Uterus (tissue), 4 donors: Measurements from ENCODE around the gene SUFU. TPM values are rescaled to one million over a fixed set of nuclear protein-coding genes. Genes with fewer than 3 reads are reported as not detected.
A peak's percentile ranks its signal among the peaks of the same experiment; 100 is the strongest.

Experiments used
- DNase-seq, 2 donors: peaks; one replicate each; pipeline ENCODE4 v3.0.0-alpha.2; 2019 to 2020
- H3K27ac ChIP-seq, 2 donors: fragments of 200-600 bp; sonication (generic); 1 replicate in 1 of 2; 2 replicates in 1 of 2; pipeline ENCODE4 v1.5.1; 2016 to 2018
- H3K27me3 ChIP-seq, 2 donors: fragments of 200-600 bp; sonication (generic); one replicate each; pipeline ENCODE4 v1.5.1; 2018 to 2019; ENCODE audit warnings: control low read depth in 1 of 2
- H3K36me3 ChIP-seq, 2 donors: fragments of 200-600 bp; sonication (generic); one replicate each; pipeline ENCODE4 v1.5.1; 2019; ENCODE audit warnings: control low read depth in 1 of 2
- H3K4me1 ChIP-seq, 2 donors: fragments of 200-600 bp; sonication (generic); one replicate each; pipeline ENCODE4 v1.5.1; 2018 to 2019; ENCODE audit warnings: control low read depth in 1 of 2
- H3K4me3 ChIP-seq, 2 donors: fragments of 200-600 bp; sonication (generic); 1 replicate in 1 of 2; 2 replicates in 1 of 2; pipeline ENCODE4 v1.5.1; 2018 to 2019; ENCODE audit warnings: mild to moderate bottlenecking in 1 of 2
- H3K9me3 ChIP-seq, 2 donors: fragments of 200-600 bp; sonication (generic); one replicate each; pipeline ENCODE4 v1.5.1; 2019; ENCODE audit warnings: control low read depth in 1 of 2
- POLR2A ChIP-seq, 2 donors: fragments of 450-650 bp; IDR thresholded peaks; one replicate each; pipeline ENCODE4 v1.6.1; 2016; ENCODE audit warnings: antibody characterized with exemption in 2 of 2, mild to moderate bottlenecking in 1 of 2, moderate library complexity in 1 of 2
- intact Hi-C: fragments of 100-400 bp; cut with DNase I; formaldehyde crosslinking; loops from one replicate; pipeline ENCODE4 v1.15.1; 2023; ENCODE audit warnings: low total_unique reads
- total RNA-seq, 4 donors: library from RNA; depleted of rRNA in 3 of 4; stranded (reverse); fragments of >200 nt in 3 of 4; gene quantifications; one replicate each; pipeline versions ENCODE4 v1.1.0 to v1.2.4, GENCODE V29; 2014 to 2023
- TF ChIP-seq, protein P1 (sequence below), 4 experiments: fragments of 200-600 bp in 2 of 4; fragments of 450-650 bp in 2 of 4; sonication (generic) in 2 of 4; IDR thresholded peaks; one replicate each; pipeline ENCODE4 v1.5.1; 2016 to 2019; ENCODE audit warnings: antibody characterized with exemption in 4 of 4, mild to moderate bottlenecking in 2 of 4, moderate library complexity in 1 of 4
- donor health status: DM: yes; HTN: yes; CAD: no.

Gene SUFU
- total RNA-seq, 4 donors from 2014 or later = 2.8 to 20.7 (median 12.3) TPM

DNA sequence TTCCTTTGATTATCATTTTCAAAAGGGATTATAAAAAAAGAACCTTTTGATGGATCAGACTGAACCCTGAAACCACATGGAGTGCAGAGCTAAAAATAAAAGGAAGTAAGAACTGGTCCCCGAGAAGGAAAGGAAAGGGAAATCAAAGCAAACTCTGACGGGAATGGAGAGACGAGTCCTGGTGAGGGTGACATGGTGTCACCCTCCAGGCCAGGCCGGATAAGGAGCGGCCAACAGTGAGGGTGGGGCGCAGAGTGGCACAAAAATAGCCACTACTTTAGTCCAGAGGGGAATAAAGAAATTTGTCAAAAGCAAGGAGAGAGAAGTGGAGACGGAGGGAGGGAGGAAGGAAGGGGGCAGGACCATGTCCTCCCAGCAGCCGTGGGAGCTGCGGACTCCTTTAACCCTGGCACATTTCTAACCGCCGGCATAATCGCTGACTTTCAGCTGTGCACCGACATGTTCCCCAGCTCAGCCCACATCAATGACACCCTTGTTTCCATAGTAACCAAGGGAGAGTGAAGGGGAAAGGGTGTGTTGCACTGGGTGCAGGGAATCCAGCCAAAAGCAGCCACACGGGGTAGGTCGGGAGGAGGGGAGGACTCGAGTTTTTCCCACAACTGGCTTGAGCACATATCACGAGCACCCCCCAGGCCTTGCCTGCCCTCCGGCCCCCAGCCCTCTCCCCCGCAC lies 170.2 kb downstream of the SUFU start:
- no peak for TF ChIP-seq POLR2A (IDR thresholded peaks at IDR 0.05)
- TF ChIP-seq, protein P1, sequence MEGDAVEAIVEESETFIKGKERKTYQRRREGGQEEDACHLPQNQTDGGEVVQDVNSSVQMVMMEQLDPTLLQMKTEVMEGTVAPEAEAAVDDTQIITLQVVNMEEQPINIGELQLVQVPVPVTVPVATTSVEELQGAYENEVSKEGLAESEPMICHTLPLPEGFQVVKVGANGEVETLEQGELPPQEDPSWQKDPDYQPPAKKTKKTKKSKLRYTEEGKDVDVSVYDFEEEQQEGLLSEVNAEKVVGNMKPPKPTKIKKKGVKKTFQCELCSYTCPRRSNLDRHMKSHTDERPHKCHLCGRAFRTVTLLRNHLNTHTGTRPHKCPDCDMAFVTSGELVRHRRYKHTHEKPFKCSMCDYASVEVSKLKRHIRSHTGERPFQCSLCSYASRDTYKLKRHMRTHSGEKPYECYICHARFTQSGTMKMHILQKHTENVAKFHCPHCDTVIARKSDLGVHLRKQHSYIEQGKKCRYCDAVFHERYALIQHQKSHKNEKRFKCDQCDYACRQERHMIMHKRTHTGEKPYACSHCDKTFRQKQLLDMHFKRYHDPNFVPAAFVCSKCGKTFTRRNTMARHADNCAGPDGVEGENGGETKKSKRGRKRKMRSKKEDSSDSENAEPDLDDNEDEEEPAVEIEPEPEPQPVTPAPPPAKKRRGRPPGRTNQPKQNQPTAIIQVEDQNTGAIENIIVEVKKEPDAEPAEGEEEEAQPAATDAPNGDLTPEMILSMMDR (IDR thresholded peaks at IDR 0.05) = no peak
- H3K36me3 ChIP-seq = no peaks in the 10 kb centered on the region
- peak overlapping the region; percentile 13 to 16 for H3K4me3 ChIP-seq
- peak; percentile 55 to 58 for DNase-seq
- H3K9me3 ChIP-seq = no peaks in the 10 kb centered on the region
- H3K27me3 ChIP-seq = no peaks in the 10 kb centered on the region
- intact Hi-C loops = no loop called here
- H3K4me1 ChIP-seq = peaks cover 15 to 26% of the 10 kb centered on the region in 2 donors
- peak overlapping the region; percentile 67 to 87 for H3K27ac ChIP-seq

DNA sequence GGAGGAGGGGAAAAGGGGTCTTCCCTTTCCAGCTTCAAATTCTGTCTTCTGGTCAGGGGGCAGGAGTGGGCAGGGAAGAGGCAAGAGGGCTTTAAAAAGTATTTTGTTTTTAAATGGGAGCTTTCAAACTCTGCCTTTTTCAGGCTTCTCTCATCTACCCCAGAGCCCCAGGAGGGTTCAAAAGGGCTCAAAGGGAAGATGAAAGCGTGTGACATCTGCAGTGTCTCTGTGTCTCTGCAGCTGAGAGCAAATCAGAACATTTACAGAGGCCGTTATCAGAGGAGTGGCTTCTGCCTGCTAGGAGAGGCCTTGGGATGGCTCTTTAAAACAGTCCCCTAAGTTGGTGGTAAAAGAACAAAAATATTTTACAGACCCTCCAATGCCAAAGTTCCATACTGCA lies 170.8 kb downstream of the SUFU start:
- H3K9me3 ChIP-seq = no peaks in the 10 kb centered on the region
- no peaks in the 10 kb centered on the region for H3K27me3 ChIP-seq
- intact Hi-C loops = no loop called here
- TF ChIP-seq, protein P1 (IDR thresholded peaks at IDR 0.05) = no peak
- no peak for TF ChIP-seq POLR2A (IDR thresholded peaks at IDR 0.05)
- no peak for DNase-seq
- H3K27ac ChIP-seq = peak overlapping the region; percentile 67 to 87
- H3K36me3 ChIP-seq = no peaks in the 10 kb centered on the region
- peaks cover 15 to 26% of the 10 kb centered on the region in 2 donors for H3K4me1 ChIP-seq
- H3K4me3 ChIP-seq = peak overlapping the region; percentile 13 to 16

DNA sequence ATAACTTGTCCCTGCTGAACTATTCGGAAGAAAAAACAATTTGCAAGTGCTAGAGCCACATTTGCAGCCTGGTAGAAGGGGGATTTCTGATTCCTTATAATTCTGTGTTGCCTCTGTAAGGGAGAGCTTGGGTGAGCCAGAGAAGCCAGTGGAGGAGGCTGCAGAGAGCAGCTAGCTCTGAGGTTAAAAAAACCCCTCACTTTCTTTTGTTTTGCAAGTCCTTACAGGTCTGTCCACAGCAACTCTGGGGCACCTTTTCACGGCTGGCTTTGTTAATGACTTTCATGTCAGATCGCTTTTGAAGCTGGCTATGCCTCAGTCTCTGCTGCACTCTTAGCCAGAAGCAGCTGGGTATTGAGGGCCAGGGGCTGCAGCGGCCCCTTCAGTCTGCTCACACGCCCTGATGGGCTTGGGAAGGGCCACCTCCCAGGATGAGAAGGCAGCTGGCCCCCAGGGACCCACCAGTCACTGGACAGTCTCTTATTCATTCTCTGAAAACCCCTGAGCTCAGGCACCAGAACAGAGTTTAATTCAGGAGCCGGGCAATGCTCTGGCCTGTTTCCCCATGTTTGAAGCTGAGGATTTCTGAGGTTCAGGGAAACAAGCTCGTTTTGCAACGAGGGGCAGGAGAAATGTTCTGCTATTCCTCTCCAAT lies 171.4 kb downstream of the SUFU start:
- Histone ChIP-seq H3K36me3 (no peaks in the 10 kb centered on the region), H3K4me1 (peaks cover 15 to 26% of the 10 kb centered on the region in 2 donors), H3K27me3 (no peaks in the 10 kb centered on the region), H3K4me3 (no peak overlapping the region), H3K27ac (peak overlapping the region; percentile 67 to 87), H3K9me3 (no peaks in the 10 kb centered on the region)
- TF ChIP-seq, protein P1 (IDR thresholded peaks at IDR 0.05) = no peak
- no peak for TF ChIP-seq POLR2A (IDR thresholded peaks at IDR 0.05)
- intact Hi-C loops = no loop called here
- DNase-seq = no peak

DNA sequence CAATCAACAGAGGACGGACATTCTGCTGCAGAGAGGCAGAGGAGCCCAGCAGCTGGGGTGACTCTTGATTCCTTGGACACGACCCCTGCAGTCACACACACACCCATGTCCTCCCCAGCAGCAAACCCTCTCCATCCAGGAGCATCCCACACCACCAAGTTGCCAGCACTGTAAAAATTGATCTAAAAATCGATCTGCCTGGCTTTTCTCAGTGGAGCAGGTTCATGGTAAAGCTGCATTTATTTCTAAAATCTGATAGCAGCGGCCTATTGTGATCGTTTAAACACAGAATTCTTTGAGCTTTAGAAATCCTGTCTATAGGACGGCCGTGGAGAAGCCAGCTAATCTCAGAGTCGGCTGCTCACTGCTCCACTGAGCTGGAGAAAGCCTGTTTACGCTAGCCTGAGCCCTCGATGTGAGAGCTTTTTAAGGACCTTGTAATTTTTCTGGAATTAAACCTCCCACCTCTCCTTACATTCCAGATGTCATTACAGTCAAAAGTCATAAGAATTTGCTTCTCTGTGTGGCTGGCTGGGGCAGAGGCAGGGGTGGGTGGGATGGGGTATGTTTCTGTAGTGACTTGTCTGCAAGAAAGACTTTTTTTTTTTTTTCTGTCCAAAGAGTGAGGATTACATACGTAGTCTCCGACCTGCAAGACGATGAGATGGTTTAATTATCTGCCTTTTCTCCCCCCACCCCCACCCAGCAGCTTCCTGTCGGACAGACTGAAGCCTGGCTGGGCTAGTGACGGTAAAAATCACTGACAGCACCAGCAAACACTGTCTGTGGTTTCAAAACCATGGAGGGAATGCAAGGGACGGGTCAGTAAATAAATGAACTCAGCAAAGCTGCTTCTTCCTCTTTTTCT lies 172.1 kb downstream of the SUFU start:
- Histone ChIP-seq H3K27ac (peak overlapping the region; percentile 67 to 87), H3K36me3 (no peaks in the 10 kb centered on the region), H3K27me3 (no peaks in the 10 kb centered on the region), H3K4me1 (peaks cover 15 to 26% of the 10 kb centered on the region in 2 donors), H3K9me3 (no peaks in the 10 kb centered on the region), H3K4me3 (no peak overlapping the region)
- intact Hi-C loops = no loop called here
- DNase-seq = peak in 1 of 2 donors; percentile 34
- TF ChIP-seq, protein P1 (IDR thresholded peaks at IDR 0.05) = no peak
- no peak for TF ChIP-seq POLR2A (IDR thresholded peaks at IDR 0.05)
